GM19438 (cell line): ENCODE data around the gene DOC2A.
"Not testable (repeated sequence)": the region's sequence is repeated elsewhere in the genome, so short reads cannot be mapped to it uniquely, and the experiment has no call there.

Source experiments
- ATAC-seq: cut with Tn5 transposase; IDR thresholded peaks from one replicate; pipeline ENCODE4 v1.9.1; 2021; ENCODE audit warnings: low read depth; ENCODE audit not compliant: unreplicated experiment

DOC2A gene

DNA sequence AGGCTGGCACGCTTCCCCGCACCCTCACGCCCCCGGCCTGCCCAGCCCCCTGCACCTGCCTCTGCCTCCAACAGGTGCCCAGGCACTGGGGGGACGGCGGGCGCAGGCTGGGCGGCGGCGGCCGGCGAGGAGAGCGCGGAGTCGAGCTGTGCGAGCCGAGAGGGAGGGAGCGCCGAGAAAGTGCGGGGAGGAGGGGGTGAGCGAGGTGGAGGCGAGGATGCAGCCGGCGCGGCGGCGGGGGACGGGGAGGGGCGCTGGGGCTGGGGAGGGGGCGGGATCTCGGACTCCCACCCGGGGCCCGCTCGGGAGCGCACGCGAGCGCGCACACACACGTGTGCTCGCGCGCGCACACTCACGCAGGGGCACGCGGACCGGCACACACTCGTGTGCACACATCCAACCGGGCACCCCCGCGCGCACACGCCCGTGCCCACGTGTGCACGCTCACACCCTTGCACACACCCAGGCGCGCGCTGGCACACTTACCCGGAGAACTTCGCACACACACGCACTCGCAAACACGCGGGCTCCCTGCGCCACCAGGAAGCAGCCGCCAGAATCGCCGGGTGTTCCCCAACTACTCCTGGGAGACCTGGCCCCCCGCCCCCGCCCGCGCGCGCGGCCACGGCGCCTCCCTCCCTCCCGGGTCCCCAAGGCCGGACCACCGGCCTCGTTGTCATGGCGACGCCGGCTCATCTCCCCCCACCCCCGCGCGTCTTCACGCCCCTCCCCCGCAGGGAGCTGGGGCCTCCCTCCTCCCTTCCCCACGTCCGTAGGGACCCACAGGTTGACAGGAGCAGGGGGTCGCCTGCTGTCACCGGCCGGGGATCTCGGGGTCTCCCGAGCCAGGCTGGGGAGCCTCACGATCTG is at the start of gene DOC2A:
Gene DOC2A (minus strand): TSS at position 184 of the 870 bp plus-strand sequence. CDS start 805 bp downstream, outside the sequence.
- ATAC-seq = no peak

DNA sequence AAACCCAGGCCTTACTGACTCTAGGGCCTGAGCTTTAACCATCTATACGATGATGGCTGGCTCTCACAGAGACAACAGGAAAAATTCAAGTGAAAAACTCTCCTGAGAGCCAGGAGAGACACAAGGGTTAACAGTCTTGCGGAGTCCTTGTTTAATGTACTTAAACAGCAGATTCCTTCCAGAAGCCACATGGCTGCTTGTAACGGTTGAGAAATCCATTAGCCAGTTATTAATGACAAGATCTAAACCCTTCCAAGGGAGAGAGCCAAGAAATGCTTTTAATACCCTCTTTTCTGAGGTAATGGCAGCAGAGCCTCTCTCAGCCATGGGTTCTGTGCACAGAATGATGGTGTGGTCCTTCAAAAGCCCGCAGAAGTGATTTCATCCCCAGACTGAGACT is 49.5 kb upstream of the DOC2A start:
- ATAC-seq = no peak

DNA sequence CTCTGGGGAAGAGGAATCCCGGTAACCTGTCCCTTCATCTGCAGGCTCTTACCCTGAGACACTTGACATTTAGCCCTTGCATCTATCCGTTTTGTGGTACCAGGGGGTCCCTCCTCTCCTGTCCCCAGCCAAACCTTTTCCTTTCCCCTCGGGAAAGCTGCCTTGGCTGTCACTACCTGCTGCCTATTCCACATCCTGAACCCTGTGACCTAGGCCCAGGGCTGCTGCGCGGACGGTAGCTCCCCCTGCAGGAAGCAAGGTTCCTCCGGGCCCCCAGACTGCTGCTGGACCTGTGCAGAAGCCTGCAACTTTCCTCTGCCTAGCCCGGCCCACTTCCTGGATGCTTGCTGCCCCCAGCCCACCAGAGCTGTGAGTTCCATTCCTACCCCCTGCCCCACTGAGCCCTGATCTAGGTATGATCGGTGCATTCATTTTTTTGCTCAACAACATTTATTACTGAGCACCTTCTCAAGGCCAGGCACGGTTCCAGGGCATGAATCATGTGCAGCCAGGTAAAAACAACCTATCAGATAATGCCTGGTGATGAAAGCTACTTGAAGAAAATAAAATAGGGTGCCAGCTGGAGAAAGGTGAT is 44.2 kb upstream of the DOC2A start:
- no peak for ATAC-seq

DNA sequence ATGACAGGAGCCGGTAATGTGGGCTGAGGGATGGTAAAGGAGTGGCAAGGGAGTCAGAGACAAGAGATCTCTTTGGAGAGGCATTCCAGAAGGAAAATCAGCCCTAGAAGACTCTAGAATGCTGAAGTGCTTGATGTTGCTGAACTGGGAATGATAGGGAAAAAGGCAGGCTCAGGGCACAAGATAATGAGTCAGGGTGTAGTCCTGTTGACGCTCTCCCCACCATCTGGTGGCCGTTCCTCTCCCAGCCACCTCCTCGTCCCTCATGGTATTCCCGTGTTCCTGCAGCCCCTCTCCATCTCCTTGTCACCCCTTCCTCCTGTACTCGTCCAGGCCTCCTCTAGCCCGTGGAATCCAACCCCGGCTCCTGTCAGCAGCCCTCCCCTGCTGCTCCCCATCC is 43.6 kb upstream of the DOC2A start:
- ATAC-seq = no peak

DNA sequence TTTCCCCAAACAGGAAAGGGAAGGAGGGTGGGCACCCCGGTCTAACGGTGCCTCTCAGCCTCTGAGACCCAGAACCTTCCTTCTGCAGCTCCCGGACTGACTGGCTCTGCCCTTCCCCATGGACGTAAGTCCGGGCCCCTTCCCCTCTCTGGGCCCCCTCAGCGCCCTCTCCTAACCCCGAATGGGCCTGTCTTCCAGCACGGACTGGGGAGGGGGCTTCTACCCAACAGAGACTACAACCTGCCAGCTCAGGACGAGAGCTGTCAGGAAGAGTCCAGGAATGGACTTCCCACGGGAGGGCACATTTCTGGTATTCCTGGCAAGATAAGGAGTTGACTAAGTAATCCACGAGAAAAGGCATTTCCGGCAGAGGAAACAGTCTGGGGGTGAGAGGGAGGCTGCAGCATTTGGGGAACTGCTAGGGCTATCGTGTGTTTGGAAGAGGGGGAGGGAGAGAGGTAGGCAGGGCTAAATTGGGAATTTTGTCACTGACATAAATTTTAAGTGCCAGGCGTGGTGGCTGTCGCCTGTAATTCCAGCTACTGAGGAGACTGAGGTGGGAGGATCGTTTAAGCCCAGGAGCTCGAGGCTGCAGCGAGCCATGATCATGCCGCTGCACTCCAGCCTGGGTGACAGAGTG is 42.7 kb upstream of the DOC2A start:
- no peak for ATAC-seq

DNA sequence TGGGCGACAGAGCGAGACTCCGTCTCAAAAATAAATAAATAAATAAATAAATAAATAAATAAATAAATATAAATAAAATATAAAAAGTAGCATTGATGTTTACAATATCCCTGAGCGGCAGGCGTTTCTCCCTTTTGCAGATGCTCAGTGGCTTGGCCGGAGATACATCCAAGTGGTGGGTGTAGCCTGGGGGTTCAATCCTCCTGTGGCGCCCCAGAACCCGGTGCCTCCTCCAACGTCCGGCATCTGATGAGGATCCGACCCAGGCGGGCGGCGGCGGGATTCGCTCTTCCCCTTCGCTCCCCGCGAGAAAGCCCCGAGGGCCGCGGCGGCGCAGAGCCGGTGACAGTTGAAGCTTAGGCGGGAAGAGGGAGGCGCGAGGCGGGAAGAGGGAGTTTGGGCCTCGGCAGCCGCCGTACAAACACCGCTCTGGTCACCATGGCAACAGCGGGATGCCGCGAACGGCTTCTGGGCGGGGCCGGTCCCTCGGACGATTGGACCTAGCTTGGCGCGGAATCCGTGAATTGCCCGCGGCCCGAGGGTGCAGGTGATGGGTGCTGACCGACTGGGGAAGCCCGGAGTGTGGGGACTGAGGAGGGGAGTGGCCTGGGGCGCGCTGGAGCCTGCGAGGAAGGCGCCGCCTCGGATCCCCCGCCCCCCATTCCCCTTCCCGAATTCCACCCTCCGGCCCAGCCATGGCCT is 42.0 kb upstream of the DOC2A start:
- ATAC-seq = peak; percentile 63

DNA sequence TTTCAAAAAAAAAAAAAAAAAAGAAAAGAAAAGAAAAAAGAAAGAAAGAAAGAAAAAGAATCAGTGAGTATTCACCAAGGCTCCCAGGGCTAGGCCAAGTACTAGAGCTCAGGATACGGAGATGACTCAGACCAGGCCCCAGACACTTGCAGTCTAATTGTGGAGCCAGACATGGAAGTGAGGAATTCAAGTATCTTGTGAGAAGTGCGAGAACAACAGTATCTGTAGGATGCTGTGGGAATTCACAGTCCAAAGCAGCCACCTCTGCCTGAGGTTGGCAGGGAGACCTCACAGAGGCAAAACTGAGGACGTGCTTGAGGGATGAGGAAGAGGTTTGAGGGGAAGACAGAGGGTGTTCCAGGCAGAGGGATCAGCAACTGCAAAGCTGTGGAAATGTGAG is 40.7 kb upstream of the DOC2A start:
- no peak for ATAC-seq

DNA sequence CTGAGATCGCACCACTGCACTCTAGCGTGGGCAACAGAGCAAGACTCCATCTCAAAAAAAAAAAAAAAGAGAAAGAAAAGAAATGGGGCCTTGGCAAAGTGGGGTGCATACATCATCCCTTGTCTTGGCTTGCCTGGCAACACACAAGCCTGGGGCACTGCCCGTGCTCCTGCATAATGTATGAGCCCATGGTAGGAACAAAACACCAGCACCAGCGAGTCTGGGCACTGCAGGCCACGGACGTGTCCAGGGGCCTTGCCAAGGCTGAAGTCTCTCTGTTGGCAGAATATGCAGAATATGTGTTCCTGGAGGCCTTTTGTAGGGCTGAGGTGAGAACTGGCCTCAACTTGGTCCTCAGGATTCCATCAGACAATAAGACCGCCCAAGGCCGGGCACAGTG is 39.0 kb upstream of the DOC2A start:
- ATAC-seq = no peak

DNA sequence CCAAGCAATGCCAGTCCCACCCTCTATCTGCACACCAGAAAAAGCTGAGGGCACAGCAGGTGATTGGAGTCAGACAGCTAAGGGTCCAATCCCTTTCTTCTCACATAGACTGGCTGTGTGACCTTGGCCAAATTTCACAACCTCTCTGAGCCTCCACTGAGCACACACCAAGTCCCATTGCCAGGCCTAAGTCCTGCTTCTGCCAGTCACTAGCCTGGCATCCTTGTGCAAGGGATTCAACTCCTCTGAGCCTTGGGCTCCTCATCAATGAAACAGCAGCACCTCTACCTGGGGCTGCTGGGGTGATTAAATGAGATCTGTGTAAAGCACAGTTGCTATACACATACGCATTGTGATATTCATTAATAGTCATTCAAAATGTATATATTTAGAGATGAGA is 35.8 kb upstream of the DOC2A start:
- no peak for ATAC-seq

DNA sequence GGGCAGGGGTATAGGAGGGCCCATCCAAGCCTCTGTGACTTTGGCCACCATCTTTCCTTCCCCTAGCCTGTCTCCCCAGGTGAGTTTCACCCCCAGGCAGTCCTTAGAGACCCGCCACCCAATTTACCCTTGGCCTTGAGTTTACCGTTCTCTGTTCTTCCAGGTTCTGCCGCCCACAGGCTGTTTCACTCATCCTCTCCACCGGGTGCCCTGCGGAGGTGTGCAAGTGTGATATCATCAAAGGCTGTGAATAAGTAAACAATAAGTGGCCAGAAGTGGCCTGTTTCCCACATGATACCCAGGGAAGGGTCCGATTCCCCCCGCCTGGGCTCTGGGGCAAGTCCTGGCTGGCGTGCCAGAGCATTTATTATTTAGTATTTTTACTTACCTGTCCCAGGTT is 35.4 kb upstream of the DOC2A start:
- ATAC-seq = no peak

DNA sequence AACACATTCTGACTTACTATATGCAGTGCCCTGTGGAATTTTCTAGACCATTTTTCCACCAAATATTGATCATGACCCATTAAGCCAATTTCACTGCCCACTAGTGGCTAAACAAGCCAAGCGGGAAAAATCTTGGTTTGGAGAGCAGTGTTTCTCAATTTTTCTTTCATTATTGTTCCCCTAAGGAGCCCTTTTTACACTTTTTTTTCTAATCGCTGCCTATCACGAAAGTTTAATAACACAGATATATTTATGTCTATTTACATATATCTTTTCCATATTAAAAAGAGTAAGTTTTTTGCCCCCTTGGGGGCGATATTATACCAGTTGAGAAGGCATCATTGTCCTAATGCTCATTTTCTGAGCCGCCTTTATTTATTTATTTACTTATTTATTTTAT is 31.0 kb upstream of the DOC2A start:
- ATAC-seq = no peak

DNA sequence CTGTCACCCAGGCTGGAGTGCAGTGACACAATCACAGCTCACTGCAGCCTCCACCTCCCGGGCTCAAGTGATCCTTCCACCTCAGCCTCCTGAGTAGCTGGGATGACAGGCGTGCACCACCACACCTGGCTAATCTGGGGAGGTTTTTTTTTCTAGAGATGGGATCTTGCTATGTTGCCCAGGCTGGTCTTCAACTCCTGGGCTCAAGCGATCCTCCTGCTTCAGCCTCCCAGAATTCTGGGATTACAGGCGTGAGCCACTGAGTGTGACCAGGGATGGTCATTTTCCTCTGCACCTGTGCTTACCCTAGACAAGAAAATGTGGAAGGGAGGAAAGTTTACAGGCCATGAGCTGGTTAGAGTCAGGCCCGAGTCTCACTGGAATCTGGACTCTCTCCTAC is 29.9 kb upstream of the DOC2A start:
- ATAC-seq = not testable (repeated sequence)

DNA sequence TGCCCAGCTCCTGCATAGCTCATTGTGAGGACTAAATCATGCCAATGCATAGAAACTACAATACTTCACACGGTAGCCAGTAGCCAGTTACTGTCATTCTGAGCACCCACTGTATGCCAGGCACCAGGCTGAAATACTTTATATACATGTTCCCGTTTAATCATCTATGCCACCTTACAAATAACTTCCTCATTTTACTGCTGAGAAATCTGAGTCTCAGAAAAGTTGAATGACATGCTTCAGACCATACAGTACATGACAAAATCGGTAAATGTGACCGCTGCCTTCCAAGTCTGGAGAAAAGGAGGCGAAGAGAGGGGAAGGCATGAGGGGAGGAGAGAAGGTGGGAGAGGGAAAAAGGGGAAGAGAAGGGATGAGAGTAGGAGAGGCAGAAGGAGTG is 29.4 kb upstream of the DOC2A start:
- ATAC-seq = no peak

DNA sequence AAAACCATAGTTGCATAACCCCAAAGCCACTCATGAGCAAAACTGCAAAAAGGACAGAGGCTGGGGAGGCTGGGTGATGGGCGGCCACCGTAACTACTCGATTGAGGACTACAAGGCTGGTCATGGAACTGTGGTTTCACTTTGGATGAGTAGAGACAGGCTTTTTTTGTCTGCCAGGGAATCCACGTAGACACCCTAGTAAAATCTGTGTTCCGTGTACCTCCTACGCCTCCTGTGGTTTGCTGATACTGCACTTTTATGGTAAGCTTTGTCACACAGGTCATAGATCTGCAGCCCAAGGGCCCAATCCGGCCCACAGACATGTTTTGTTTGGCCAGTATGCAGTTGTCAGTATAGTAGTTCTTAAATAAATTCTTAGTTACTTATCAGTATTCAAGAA is 22.4 kb upstream of the DOC2A start:
- ATAC-seq = no peak

DNA sequence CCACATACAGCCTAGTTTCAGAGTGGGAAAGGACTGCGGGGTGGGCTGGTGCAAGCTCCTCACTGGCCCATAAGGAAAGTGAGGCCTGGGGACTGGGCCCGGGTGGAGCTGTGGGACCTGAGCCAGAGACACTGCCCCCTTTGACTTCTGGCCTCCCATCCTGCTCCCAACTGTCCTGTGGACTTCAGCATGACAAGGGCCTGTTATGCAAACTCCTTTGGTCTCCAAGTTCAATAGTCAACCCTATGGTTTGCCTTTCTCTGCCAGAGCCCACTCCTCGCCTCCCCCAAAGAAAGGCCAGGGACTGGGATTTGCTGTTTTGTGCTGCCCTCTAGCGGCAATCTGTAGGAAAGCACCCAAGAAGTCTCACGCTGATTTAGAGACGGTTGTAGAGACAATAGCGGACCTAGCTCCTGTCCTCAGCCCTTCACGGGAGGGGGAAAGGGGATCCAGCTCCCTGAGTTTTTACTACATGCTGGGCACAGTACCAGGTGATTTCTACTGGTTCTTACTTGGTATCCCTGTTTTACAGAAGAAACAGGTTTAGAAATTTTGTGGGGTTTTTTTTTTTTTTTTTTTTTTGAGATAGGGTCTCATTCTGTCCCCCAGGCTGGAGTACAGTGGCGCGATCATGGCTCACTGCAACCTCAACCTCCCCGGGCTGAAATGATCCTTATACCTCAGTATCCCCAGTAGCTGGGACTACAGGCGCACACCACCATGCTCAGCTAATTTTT is 21.4 kb upstream of the DOC2A start:
- ATAC-seq = no peak

DNA sequence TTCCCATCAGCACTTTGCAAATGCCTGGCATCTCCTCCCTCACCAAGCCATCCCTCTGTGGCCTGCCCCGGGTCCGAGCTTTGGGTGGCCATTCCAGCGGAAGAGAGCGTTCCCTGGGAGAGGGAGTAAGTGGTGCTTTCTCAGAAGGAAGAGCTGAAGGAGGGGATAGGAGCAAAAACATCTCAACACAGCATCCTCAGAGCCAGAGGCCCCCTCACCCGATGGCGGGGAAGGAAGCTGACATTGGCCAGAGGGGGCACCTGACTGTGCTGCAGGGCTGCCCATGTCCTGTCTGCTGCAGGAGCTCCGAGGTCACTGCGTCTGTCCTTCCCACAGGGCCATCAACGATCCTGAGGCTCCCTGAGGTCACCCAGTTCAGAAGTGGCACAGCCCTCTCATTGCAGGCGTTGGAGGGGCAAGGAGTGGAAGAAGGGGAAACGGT is 20.7 kb upstream of the DOC2A start:
- ATAC-seq = no peak

DNA sequence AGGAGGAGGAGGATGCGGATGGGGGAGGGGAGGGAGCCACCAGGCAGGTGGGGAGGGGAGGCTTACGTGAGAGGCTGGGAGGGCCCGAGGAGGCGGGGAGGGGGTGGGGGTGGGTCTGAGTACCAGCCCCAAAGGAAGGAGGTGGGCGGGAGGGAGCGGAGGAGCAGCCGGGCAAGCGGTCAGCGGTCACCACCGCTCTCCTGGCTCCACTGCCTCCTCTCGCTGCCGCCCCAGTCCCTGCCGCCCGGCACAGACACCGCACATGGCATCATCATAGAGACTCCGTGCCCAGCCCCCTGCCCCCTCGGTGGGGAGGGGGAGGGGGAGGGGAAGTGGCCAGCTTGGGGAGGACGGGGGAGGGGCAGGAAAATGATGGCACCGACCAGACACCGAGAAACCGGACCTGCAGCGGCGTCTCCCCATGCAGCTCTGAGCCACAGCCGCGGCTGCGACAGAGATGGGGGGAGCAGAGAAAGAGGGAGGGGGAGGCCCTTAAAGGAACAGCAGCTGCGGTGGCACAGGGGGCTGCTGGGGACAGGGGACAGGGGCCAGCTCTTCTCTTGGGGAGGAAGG is 20.1 kb upstream of the DOC2A start, which contains the start of gene TLCD3B:
Gene TLCD3B (minus strand): TSS at position 431 of the 573 bp plus-strand sequence. CDS start 744 bp downstream, outside the sequence.
- no peak for ATAC-seq

DNA sequence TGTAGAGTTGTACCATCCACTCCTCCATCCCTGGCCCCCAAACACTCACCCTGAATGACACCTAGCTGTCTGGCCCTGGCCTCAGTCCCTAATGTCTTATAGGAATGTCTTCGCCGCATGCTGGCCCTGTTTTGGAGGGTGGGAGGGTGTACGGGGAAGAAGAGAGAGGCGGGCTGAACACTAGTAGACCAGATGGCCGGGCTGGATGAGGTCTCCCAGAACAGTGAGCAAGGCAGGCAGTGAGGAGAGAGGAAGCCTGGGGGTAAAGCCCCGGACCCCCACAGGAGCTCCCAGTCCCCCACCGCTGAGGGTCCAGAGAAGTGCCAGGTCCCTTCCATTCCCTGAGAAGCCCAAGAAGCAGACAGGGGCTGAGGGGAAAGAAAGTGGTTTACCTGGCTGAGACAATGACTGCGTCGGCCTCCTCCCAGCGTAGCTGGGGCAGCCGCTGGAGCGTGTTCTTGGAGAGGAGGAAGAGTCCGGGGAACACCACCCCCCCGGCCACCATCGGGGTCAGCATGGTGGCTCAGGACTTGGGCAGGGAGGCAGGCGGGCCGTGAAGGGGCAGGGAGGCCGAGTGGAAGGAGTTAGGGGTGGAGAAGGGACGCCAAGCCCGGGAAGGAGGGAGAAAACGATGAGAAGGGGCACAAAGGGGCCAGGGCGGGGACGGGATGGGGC is 19.3 kb upstream of the DOC2A start:
- ATAC-seq = no peak

DNA sequence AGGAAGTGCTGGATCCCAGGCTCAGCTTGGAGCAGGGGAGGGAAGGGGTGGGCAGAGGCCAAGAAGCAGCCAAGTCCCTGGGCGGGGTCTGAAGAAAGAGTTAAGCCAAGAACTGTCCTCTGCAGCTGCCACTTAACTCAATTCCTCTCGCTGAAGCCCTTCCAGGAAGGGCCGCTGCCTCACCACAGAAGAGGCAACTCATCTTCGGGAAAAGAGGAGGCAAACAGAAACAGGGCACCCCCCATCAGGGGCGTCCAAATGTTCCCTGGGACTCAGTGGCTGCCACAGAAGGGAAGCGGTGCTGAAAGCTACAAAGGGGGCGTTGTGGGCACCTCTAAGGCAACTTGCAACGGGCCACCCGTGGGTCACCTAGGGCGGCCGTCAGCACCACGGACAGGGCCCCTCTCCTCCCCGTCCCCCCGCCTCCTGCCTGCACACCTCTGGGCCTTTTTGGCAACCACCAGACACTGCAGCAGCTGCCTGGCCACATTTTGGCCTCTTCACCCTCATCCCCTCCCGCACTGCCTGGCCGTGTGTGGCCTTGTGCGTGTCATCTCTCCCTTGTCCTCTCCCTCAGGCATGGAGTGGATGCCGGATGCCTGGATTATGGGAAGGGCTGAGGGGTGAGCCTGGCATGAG is 17.7 kb upstream of the DOC2A start:
- ATAC-seq = no peak
